HG03039 (cell line): ENCODE results near the gene SHCBP1L.

Source experiments
- ATAC-seq: cut with Tn5 transposase; IDR thresholded peaks from one replicate; pipeline ENCODE4 v1.9.1; 2021; ENCODE audit warnings: mild to moderate bottlenecking, moderate library complexity; ENCODE audit not compliant: unreplicated experiment

Gene SHCBP1L

GRCh38 chr1:182952677-182953444 lies at the start of gene SHCBP1L:
TSS of gene SHCBP1L (minus strand) at chr1:182953166. CDS start at chr1:182953133, 33 bp downstream.
- ATAC-seq: no peak

DNA sequence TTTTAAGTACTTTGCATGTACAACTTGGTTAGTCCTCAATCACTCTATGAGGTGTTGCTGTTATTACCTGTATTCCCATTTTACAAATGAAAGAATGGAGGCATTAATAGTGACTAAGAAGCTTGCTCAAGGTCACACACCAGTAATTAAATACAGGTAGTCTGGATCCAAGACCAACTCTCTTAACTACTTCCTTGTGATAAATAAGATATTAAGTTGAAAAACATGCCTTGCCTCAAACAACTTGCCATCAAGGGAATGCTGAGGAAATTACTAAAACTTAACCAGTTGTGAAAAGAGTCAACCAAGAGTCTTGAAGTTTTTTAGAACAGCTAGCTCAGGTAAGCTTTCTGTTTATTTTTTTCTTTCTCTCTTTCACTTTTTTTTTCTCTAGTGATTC lies 49.3 kb upstream of the SHCBP1L start:
- ATAC-seq: no peak

GRCh38 chr1:183000167-183000962 lies 47.4 kb upstream of the SHCBP1L start:
- ATAC-seq: no peak

DNA sequence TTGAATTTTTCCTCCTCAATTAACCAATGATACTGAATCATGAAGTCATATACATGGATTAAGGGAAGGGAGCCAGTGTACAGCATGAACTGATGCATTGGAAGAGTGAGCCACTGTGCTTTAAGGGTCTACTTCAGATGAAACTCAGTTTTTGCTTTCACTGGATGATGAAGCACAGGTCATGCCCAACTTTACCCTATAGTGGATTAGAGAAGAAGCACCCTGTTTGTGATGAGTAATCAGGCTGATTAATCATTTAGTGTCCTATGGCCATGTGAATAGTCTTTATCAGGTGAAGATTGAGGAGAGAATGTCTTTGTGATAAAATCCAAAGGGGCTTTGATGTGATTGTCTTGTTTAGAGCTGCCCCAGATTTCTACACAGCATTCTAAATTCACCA lies 45.5 kb upstream of the SHCBP1L start:
- ATAC-seq: no peak

- ATAC-seq: no peak
Measured at GRCh38 chr1:182996816-182997215, 43.9 kb upstream of the SHCBP1L start.

GRCh38 chr1:182995894-182996293 lies 42.9 kb upstream of the SHCBP1L start:
- no peak for ATAC-seq

DNA sequence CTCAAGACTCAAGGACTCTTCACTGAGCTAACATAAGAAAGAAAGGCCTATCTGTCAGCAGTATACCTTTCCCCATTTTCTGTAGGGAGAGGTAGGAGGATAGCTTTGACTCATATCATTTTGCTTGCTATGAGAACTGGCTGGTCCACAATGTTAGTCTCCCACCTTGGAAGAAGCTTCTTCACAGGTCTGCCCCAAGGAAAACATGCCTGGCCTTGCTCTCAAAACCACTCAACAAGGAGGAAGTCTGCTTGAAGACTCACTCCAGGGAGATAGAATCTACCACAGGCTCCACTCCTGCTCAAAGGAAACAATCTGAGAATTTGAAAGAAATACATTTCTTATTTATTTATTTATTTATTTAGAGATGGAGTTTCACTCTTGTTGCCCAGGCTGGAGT lies 40.8 kb upstream of the SHCBP1L start:
- ATAC-seq: no peak

GRCh38 chr1:182990413-182991144 lies 37.6 kb upstream of the SHCBP1L start:
- no peak for ATAC-seq

DNA sequence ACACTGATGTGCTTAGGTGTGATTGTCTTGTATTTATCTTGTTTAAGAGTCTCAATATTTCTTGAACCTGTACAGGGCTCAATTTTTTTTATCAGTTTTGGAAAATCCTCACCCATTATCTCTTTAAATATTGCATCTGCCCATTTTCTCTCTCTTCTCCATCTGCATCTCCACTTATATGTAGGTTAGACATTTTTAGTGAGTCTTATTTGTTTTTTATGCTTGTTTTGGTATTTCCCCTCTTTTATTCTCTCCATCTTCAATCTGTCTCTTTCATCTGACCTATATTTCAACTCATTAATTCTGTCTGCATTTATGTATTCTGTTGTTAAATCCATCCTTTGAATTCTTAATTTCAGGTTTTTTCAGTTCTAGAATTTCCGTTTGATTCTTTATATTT lies 32.9 kb upstream of the SHCBP1L start:
- no peak for ATAC-seq

DNA sequence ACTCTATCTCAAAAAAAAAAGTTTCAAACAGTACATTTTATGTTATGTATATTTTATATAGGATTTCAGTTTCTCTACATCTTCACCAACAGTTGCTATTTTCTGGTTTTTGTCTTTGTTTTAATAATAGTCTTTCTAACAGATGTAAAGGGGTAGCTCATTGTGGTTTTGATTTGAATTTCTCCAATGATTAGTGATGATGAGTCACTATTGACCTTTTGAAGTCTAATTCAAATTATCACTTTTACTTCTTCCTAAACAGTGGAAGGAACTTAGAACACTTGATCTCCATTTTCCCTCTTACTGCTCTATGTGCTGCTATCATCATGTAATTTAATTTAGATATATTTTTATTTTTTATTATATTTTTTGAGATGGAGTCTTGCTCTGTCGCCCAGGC lies 31.7 kb upstream of the SHCBP1L start:
- ATAC-seq: no peak

DNA sequence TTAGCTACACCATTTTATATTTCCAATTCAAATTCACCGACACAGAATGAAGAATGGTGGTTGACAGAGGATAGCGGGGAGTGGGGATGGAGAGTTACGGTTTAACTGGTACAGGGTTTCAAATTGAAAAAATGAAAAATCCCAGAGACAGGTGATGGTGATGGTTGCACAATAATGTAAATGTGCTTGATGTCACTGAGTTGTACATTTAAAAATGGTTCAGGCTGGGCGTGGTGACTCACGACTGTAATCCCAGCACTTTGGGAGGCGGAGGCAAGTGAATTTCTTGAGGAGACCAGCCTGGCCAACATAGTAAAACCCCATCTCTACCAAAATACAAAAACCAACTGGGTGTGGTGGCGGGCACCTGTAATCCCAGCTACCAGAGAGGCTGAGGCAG lies 31.2 kb upstream of the SHCBP1L start:
- no peak for ATAC-seq

- no peak for ATAC-seq
Measured at GRCh38 chr1:182978151-182978853, 25.3 kb upstream of the SHCBP1L start.

DNA sequence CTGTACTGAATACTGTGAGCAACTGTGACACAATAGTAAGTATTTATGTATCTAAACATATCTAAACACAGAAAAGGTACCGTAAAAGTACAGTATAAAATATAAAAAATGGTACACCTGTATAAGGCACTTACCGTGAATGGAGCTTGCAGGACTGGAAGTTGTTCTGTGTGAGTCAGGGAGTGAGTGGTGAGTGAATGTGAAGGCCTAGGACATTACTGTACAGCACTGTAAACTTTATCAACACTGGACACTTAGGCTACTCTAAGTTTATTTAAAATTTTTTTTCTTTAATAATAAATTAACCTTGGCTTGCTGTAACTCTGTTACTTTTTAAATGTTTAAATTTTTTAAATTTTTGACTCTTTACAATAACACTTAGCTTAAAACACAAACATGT lies 24.5 kb upstream of the SHCBP1L start:
- no peak for ATAC-seq

- no peak for ATAC-seq
Measured at GRCh38 chr1:182974506-182975191, 21.7 kb upstream of the SHCBP1L start.

DNA sequence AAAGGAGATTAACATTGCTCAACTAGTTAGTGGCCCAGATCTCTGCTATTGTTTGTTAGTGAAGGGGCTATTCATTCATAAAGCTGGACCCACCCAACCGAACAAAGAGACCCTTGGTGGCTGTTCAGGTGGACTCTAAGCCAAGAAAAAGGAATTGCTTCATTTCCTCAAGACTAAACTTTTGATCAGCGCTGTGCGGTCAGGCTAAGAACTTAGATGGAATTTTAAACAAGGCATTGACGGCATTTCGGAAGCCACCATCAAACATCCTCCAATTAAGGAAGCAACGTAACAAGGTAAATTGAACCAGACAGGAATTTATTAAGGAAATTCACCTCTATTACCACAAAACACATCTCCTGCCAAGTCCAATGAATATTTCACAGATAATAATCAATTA lies 19.9 kb upstream of the SHCBP1L start:
- no peak for ATAC-seq

DNA sequence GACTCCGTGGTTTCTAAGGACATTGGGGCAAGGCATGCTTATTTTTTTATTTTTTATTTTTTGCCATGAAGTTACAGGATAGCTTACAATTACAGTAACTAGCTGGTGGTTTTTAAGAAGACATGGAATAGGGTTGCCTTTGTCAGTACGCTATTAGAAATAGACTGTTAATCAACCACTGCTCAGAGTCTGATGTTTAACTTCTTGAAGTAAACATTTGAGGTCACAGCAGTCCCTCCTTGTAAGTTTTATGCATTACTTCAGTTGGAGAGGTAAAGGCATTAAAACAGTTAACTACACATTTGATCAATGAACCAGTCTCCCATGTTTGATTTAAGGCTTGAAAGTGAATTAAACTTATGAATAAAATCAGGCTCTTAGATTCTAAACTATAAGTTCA lies 19.3 kb upstream of the SHCBP1L start:
- ATAC-seq: no peak

GRCh38 chr1:182971219-182971618 lies 18.3 kb upstream of the SHCBP1L start:
- ATAC-seq: no peak

DNA sequence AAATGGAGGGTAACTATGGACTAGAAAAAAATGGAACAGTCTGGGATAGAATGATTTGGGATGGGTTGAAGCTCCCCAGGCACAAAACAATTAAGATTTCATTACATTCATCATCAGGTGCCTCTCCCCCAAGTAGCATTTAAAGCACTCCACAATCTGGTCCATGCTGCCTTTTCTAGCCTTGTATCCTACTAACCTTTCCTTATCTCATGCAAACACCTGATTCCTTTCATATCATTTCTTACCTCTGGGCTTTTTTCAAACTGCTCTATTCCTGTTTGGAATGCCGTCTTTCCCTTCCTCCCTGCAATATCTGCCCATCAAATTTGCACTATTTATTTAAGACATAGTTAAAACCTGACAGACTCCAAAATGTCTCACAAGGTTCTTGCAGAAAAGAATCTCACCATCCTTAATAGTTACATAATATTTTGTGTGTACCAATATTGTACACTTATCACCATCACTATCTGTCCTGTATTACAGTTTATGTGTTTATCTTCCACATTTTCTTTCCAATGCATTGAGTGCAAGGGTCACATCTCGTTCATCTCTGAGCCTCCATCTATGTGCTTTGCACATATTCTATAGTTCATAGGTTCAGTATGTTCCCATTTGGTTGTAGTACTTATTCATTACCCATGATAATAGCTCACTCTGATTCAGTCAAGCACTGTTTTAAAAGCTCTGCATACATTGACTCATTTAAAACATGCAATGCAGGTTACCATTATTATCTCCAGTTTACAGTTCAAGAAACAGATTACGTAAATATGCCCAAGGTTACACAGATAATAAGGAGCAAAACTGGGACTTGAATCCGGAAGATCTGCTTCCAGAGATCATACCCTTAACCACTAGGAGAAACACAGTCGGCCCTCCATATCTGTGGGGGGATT lies 16.1 kb upstream of the SHCBP1L start:
- no peak for ATAC-seq

DNA sequence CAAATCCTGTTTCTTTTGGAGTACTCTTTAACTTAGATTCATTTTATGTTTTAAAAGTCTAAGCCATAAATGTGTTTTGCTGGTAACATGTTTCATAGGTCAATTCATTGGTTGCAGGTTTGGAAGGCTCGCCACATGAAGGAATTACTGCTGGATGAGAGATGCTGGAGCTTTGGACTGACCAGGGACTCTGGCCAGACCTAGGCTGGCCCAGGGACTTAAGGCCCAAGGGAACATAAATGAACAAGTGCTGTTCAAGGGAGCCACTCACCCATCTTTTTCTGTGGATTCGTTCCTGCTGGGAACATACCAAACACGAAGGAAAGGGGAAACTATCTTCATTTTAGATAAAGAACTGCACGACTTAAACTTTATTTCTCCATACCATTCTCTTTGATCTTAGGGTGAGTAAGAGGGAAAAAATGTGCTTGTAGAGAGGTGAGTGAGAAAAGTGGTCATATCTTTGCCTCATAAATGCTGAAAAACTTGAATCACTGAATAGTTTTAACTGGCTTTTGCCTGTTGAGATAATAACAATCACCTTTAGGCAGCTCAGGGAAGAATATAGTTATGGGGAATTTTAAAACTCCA lies 15.3 kb upstream of the SHCBP1L start:
- no peak for ATAC-seq
